ENCODE data around the gene FBXO44. TPM values are rescaled to one million over a fixed set of nuclear protein-coding genes. Genes with fewer than 3 reads are reported as not detected.

The FBXO44 gene
- total RNA-seq, 2 experiments from 2014 or later = 30.4 to 32.4 TPM

DNA sequence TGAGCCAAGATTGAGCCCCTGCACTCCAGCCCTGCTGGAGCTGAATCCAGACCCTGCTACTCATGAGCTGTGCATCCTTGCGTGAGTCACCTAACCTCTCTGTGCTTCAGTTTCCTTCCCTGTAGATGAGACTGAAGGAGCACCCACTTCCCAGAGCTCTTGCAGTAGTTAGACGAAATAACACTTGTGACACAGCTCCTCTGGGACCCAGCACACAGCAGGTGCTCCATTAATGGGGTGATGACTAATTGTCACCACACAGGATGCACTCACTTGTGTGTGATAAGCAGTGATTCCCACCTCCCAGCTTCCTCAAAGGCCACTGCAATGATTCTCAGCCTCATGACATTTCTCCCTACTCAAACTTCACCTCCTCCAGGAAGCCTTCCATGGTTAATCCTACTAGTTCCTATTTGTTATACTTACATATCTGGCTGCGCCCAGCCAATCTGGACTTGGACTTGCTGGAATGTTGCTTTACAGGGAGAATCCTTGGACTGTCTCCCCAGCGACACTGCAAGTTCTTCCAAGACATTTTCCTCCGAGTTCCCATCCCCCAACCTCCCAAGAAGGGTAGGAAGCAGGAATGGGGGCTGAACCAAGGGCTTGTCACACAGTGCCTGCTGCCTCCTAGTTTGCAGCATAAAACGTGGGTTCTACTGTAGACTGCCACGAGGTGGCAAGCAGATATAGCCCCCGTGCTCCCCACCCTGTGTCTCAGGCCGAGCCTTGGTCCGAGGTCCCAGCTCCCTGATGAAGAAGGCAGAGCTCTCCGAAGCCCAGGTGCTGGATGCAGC, 54.1 kb downstream of the FBXO44 start:
- Mint-ChIP-seq H3K36me3 (ENCODE audit: low read depth) (no peaks in the 10 kb centered on the region), H3K4me3 (no peak overlapping the region), H3K27me3 (peaks cover 7% of the 10 kb centered on the region), H3K27ac (no peak overlapping the region), H3K4me1 (peaks cover 6% of the 10 kb centered on the region), H3K9me3 (no peaks in the 10 kb centered on the region)
- no peak for DNase-seq
- POLR2A ChIA-PET = interaction anchor here (1.4 kb wide), 1 partner anchor 44 kb away, joined by 4 read pairs; no protein-coding TSS in a partner anchor
- CTCF ChIA-PET = interaction anchor here (1.0 to 2.4 kb wide), 6 partner anchors 11 to 58 kb away, joined by 3 to 8 read pairs (median 3); no protein-coding TSS in a partner anchor

DNA sequence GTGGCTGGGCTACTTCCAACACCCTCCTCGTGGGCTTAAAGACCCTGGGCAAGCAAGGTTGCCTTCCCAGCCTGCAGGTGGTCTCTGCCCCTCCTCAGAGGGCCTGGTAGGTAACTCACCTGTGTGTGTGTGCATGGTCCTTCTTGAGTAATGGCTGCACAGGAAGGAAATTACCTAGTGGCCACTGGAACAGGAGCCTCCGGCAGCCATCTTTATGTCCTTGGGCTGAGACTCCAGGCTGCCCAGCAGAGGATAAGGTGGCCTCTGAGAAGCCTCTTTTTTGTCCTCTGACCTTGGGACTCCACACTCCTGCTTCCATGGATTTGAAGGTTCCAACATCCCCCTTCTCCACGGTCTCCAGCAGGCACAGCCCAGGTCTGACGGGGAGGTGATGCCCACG, 56.8 kb downstream of the FBXO44 start:
- Mint-ChIP-seq H3K36me3 (ENCODE audit: low read depth) (no peaks in the 10 kb centered on the region), H3K9me3 (no peaks in the 10 kb centered on the region), H3K27me3 (peaks cover 6% of the 10 kb centered on the region), H3K4me1 (peaks cover 6% of the 10 kb centered on the region), H3K27ac (no peak overlapping the region), H3K4me3 (no peak overlapping the region)
- ChIA-PET POLR2A (interaction anchor here (2.2 kb wide), 1 partner anchor 8 kb away, joined by 5 read pairs; no protein-coding TSS in a partner anchor), CTCF (interaction anchor here (0.7 to 1.9 kb wide), 7 partner anchors 8 to 61 kb away, joined by 3 to 7 read pairs (median 3); no protein-coding TSS in a partner anchor)
- no peak for DNase-seq

DNA sequence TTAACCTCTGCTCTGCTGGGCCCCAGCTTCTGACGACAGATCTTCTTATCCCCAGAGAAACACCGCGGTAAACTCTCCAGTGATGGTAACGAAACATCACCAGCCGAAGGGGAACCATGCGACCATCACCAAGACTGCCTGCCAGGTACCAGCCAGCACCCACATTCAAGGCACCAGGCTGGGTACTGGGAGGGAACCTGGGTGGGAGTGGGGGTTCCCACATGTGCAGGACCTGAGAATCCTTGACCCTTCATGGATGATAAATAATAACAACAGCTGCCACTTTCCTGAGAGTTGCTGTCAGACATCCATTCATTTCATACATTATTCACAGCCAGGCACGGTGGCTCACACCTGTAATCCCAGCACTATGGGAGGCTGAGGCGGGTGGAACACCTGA, 57.6 kb downstream of the FBXO44 start:
- Mint-ChIP-seq H3K36me3 (ENCODE audit: low read depth) (no peaks in the 10 kb centered on the region), H3K9me3 (no peaks in the 10 kb centered on the region), H3K4me3 (no peak overlapping the region), H3K4me1 (peaks cover 6% of the 10 kb centered on the region), H3K27ac (no peak overlapping the region), H3K27me3 (peaks cover 6% of the 10 kb centered on the region)
- no peak for DNase-seq
- ChIA-PET POLR2A (no interaction called here), CTCF (no interaction called here)

Other genes starting within 250 kb of the FBXO44 start
- gene DISP3, start 175.7 kb upstream of the FBXO44 start, total RNA-seq = under 1 TPM; 0.18 to 0.38 TPM
- 1 to 10 TPM; 1.4 to 1.8 TPM for gene FBXO2, start 448 bp upstream of the FBXO44 start, total RNA-seq
- gene FBXO6, start 9.3 kb downstream of the FBXO44 start, total RNA-seq = 10 to 100 TPM; 37.1 to 37.7 TPM
- gene MAD2L2, start 26.3 kb downstream of the FBXO44 start, total RNA-seq = 10 to 100 TPM; 59.2 to 63.1 TPM
- under 1 TPM; 0.60 TPM for gene DRAXIN, start 36.8 kb downstream of the FBXO44 start, total RNA-seq
- 10 to 100 TPM; 52.7 to 57.3 TPM for gene AGTRAP, start 81.3 kb downstream of the FBXO44 start, total RNA-seq
- gene C1orf167, start 107.3 kb downstream of the FBXO44 start, total RNA-seq = under 1 TPM in 1 of 2 experiments, not detected in 1; 0.25 TPM
- 10 to 100 TPM; 29.4 to 32.2 TPM for gene MTHFR, start 151.1 kb downstream of the FBXO44 start, total RNA-seq
- gene CLCN6, start 151.3 kb downstream of the FBXO44 start, total RNA-seq = 10 to 100 TPM; 18.8 to 19.5 TPM
- gene NPPA, start 192.9 kb downstream of the FBXO44 start, total RNA-seq = not detected
- not detected for gene NPPB, start 204.1 kb downstream of the FBXO44 start, total RNA-seq

Data from activated CD4-positive, alpha-beta memory T cell treated with anti-CD3 and anti-CD28 coated beads, Interleukin-2, amount 10 ng/mL, durations not matched to agents 7 days and 5 days (primary cell).